Activated CD8-positive, alpha-beta T cell treated with anti-CD3 and anti-CD28 coated beads for 36 hours (primary cell): ENCODE data around the gene DCST2. TPM values are rescaled to one million over a fixed set of nuclear protein-coding genes. Genes with fewer than 3 reads are reported as not detected.

Experiments
- ATAC-seq: fragments of 200-7000 bp; cut with Tn5 transposase; one replicate; pipeline ENCODE4 v1.10.0; 2021; ENCODE audit warnings: mild to moderate bottlenecking, moderate library complexity
- CTCF ChIA-PET: fragments of 350-600 bp; sonication (Branson Sonifier 250); formaldehyde crosslinking; loops from one replicate; lab custom pipeline; 2021; ENCODE audit warnings: antibody characterized with exemption; lab: Charles Lee
- POLR2A ChIA-PET: fragments of 350-600 bp; sonication (Branson Sonifier 250); formaldehyde crosslinking; loops from one replicate; lab custom pipeline; 2021; ENCODE audit warnings: antibody characterized with exemption; lab: Charles Lee
- DNase-seq: peaks from one replicate; pipeline ENCODE4 v3.0.0-alpha.2; 2020
- H3K27ac Mint-ChIP-seq: one replicate; pipeline ENCODE4 v1.8.0; 2021; ENCODE audit warnings: mild to moderate bottlenecking, mixed read lengths
- H3K27me3 Mint-ChIP-seq: one replicate; pipeline ENCODE4 v1.8.0; 2021; ENCODE audit warnings: mixed read lengths
- H3K36me3 Mint-ChIP-seq: one replicate; pipeline ENCODE4 v1.8.0; 2021; ENCODE audit warnings: low read depth, mixed read lengths
- H3K4me1 Mint-ChIP-seq: one replicate; pipeline ENCODE4 v1.8.0; 2021; ENCODE audit warnings: low read depth, mixed read lengths
- H3K4me3 Mint-ChIP-seq: one replicate; pipeline ENCODE4 v1.8.0; 2021; ENCODE audit warnings: mild to moderate bottlenecking, moderate library complexity, mixed read lengths
- H3K9me3 Mint-ChIP-seq: one replicate; pipeline ENCODE4 v1.8.0; 2021; ENCODE audit warnings: mixed read lengths
- intact Hi-C: fragments of 100-400 bp; cut with micrococcal nuclease; formaldehyde crosslinking; loops from one replicate; pipeline ENCODE4 v1.10.0; 2022
- total RNA-seq, 2 experiments: library from RNA; stranded (reverse); gene quantifications; one replicate each; pipeline ENCODE4 v1.2.3, GENCODE V29; 2021
- TF ChIP-seq, protein P1 (sequence below): fragments of 200-600 bp; IDR thresholded peaks from one replicate; pipeline ENCODE4 v1.8.0; 2022; ENCODE audit warnings: antibody characterized with exemption, mild to moderate bottlenecking

Gene DCST2
- total RNA-seq, 2 experiments from 2014 or later = 0.20 to 0.36 TPM

DNA sequence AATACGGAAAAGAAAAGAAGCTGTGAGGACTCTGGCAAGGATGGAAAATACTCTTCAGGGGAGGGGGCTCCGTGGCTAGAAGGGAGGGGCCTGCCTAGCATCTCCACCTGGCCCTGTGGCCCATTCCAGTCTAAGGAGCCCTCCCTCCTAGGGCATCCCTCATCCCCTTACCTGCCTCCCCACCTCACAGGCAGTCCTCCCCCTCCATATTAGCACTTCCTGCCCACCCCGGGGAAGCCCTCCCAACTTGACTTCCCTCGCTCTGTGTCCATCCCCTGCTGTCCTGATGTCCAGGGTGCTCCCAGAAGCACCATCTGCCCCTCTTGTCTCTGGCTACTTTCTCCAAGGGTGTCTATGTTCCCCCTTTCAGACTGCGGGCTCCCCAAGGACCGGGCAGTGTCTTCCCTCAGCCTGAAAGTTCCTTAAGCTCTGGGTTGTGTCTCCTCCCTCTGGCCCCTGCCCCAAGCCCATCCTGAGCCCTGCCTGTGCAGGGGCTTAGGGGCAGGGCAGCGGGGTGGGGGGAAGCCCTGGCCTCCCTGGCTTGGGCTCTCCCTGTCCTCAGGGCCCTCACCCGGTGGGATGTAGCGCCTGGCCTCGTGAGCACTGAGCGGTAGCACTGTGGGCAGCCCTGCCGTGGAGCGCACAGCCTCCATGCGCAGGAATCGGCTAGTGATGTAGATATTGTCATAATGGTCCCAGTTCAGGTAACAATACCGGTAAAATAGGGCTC is 3.9 kb downstream of the DCST2 start:
- no peaks in the 10 kb centered on the region for H3K36me3 Mint-ChIP-seq
- no peaks in the 10 kb centered on the region for H3K9me3 Mint-ChIP-seq
- ChIA-PET CTCF (interaction anchor here (1.4 to 1.5 kb wide), 3 partner anchors 12 to 62 kb away, joined by 4 to 6 read pairs (median 6); no protein-coding TSS in a partner anchor), POLR2A (interaction anchor here (1.0 kb wide), 1 partner anchor 68 kb away, joined by 3 read pairs; the partner anchor contains the start of gene PYGO2)
- ATAC-seq = no peak
- TF ChIP-seq, protein P1, sequence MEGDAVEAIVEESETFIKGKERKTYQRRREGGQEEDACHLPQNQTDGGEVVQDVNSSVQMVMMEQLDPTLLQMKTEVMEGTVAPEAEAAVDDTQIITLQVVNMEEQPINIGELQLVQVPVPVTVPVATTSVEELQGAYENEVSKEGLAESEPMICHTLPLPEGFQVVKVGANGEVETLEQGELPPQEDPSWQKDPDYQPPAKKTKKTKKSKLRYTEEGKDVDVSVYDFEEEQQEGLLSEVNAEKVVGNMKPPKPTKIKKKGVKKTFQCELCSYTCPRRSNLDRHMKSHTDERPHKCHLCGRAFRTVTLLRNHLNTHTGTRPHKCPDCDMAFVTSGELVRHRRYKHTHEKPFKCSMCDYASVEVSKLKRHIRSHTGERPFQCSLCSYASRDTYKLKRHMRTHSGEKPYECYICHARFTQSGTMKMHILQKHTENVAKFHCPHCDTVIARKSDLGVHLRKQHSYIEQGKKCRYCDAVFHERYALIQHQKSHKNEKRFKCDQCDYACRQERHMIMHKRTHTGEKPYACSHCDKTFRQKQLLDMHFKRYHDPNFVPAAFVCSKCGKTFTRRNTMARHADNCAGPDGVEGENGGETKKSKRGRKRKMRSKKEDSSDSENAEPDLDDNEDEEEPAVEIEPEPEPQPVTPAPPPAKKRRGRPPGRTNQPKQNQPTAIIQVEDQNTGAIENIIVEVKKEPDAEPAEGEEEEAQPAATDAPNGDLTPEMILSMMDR = no peak
- no peak overlapping the region for H3K4me3 Mint-ChIP-seq
- H3K27ac Mint-ChIP-seq = no peak overlapping the region
- no peak for DNase-seq
- intact Hi-C loops = no loop called here
- H3K27me3 Mint-ChIP-seq = no peaks in the 10 kb centered on the region
- no peaks in the 10 kb centered on the region for H3K4me1 Mint-ChIP-seq

DNA sequence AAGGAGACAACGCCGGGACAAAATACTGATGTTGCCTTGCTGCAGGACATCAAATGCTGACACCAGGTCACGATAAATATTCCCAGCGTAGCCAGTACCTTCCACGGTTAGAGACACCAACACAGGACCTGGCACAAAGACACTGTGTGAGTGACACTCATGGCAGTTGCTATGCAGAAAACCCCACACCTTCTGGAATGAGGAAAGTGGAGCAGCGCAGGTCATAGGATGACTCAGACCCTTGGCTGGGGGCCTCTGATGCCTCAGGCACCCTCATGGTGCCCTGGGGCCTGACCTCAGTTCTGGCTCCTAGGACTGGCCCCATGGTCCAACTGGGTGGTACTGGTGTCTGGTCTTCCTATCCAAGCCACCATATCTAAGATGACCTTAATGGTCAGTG is 7.0 kb downstream of the DCST2 start:
- ATAC-seq (peak; percentile 67), DNase-seq (no peak)
- ChIA-PET CTCF (interaction anchor here (1.4 kb wide), 1 partner anchor 9 kb away, joined by 7 read pairs; no protein-coding TSS in a partner anchor), POLR2A (no interaction called here)
- Mint-ChIP-seq H3K9me3 (no peaks in the 10 kb centered on the region), H3K27ac (no peak overlapping the region), H3K36me3 (no peaks in the 10 kb centered on the region), H3K27me3 (peaks cover under 1% of the 10 kb centered on the region), H3K4me3 (no peak overlapping the region), H3K4me1 (no peaks in the 10 kb centered on the region)
- TF ChIP-seq, protein P1 = no peak
- intact Hi-C loops = no loop called here

DNA sequence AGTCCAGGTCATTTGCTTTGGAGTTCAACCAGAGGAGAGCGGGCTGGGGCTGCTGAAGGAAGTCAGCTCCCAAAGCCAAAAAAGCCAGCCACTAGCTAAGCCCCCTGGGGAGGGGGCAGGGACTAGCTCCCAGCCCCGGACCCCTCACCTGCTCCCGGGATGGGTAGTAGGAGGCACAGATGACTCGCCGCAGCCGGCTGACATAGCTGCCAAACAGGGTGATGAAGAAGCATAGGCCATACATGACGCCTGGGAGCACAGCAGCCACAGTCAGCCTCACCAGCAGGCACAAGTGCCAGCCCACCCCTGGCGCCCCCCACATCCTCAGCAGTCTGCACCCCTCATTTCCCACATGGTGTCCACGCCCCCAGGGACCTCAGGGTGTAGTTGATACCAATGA is 7.4 kb downstream of the DCST2 start:
- CTCF ChIA-PET = interaction anchor here (1.4 kb wide), 1 partner anchor 9 kb away, joined by 7 read pairs; no protein-coding TSS in a partner anchor
- H3K27me3 Mint-ChIP-seq = peaks cover 2% of the 10 kb centered on the region
- DNase-seq (no peak), ATAC-seq (no peak)
- no peaks in the 10 kb centered on the region for H3K9me3 Mint-ChIP-seq
- no peaks in the 10 kb centered on the region for H3K36me3 Mint-ChIP-seq
- TF ChIP-seq, protein P1 = no peak
- no peaks in the 10 kb centered on the region for H3K4me1 Mint-ChIP-seq
- intact Hi-C loops = no loop called here
- H3K27ac Mint-ChIP-seq = no peak overlapping the region
- POLR2A ChIA-PET = no interaction called here
- H3K4me3 Mint-ChIP-seq = no peak overlapping the region

DNA sequence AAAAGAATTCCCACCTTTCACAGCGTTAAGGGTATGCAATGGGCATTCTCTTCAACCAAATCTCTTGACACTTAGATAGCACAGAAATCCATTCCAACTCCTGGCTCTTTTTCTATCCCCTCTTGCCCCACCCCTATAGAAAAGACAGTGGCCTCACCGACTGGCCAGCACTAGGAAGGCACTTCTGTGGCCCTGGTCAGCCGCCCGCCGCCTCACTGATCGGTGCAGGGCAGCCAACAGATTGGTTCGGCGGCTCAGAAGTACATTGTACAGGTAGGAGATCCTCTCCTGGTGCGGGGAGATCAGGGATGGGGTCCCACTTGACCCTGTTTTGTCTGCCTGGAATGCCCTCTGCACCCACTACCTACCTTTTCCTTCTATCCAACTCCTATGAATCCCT is 9.3 kb downstream of the DCST2 start:
- peaks cover 3% of the 10 kb centered on the region for H3K4me1 Mint-ChIP-seq
- intact Hi-C loops = no loop called here
- no peaks in the 10 kb centered on the region for H3K9me3 Mint-ChIP-seq
- no peak overlapping the region for H3K27ac Mint-ChIP-seq
- no peaks in the 10 kb centered on the region for H3K36me3 Mint-ChIP-seq
- DNase-seq (no peak), ATAC-seq (no peak)
- TF ChIP-seq, protein P1 = no peak
- POLR2A ChIA-PET = no interaction called here
- peaks cover 4% of the 10 kb centered on the region for H3K27me3 Mint-ChIP-seq
- no peak overlapping the region for H3K4me3 Mint-ChIP-seq
- CTCF ChIA-PET = no interaction called here

DNA sequence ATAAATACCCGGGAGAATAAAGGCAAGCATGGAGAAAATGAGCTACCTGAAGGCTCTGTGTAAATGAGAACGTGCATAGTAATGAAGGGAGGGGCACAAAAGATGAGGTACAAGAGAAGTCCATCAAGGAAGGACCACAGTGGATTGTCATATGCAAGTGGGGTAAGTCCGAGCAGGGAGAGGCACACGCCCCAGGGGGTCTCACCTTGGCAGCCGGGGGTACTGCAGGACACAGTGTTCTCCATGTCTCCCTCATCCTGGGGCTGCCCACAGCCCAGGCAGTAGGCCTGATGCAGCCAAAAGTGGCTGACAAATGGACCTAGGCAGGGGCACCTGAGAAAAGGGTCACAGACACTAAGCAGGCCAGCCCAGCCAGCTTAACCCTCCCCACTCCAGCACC is 10.0 kb downstream of the DCST2 start:
- H3K4me1 Mint-ChIP-seq = peaks cover 6% of the 10 kb centered on the region
- H3K36me3 Mint-ChIP-seq = no peaks in the 10 kb centered on the region
- H3K9me3 Mint-ChIP-seq = no peaks in the 10 kb centered on the region
- intact Hi-C loops = no loop called here
- peaks cover 4% of the 10 kb centered on the region for H3K27me3 Mint-ChIP-seq
- ChIA-PET POLR2A (no interaction called here), CTCF (interaction anchor here (1.8 to 1.9 kb wide), 2 partner anchors 10 to 21 kb away, joined by 5 to 6 read pairs; no protein-coding TSS in a partner anchor)
- DNase-seq (no peak), ATAC-seq (no peak)
- no peak overlapping the region for H3K4me3 Mint-ChIP-seq
- no peak overlapping the region for H3K27ac Mint-ChIP-seq
- TF ChIP-seq, protein P1 = no peak
